PC-9 (cell line): ENCODE results near the gene TTLL1. TPM values are rescaled to one million over a fixed set of nuclear protein-coding genes. Genes with fewer than 3 reads are reported as not detected.

Experiments used
- BruUV-seq: library from RNA; stranded (reverse); fragments of 400-500 nt; replicated peaks from 2 replicates; lab custom pipeline; 2021; lab: Mats Ljungman, UMichigan
- CTCF ChIA-PET: fragments of 300-600 bp; sonication (Branson Sonifier 250); formaldehyde crosslinking; loops from one replicate; lab custom pipeline; 2022; ENCODE audit warnings: antibody characterized with exemption; lab: Charles Lee
- POLR2A ChIA-PET: fragments of 300-600 bp; sonication (Branson Sonifier 250); formaldehyde crosslinking; loops from one replicate; lab custom pipeline; 2022; ENCODE audit warnings: antibody characterized with exemption; ENCODE audit not compliant: unreplicated experiment; lab: Charles Lee
- DNase-seq, 2 experiments: peaks; one replicate each; pipeline versions ENCODE4 v3.0.0 to v3.0.0-alpha.2; 2015 to 2022; ENCODE audit warnings: mixed read lengths in 1 of 2
- H2AFZ ChIP-seq: fragments of 200-600 bp; sonication (generic); 2 replicates; pipeline ENCODE4 v1.8.1; 2017; ENCODE audit warnings: antibody characterized with exemption
- H3F3A ChIP-seq: fragments of 200-600 bp; sonication (generic); 2 replicates; pipeline ENCODE4 v1.8.1; 2017; ENCODE audit warnings: antibody characterized with exemption, mild to moderate bottlenecking, low read depth; ENCODE audit not compliant: insufficient read depth
- H3K27ac ChIP-seq: fragments of 200-600 bp; sonication (generic); 2 replicates; pipeline ENCODE4 v1.6.1; 2016; ENCODE audit warnings: mixed run types
- H3K27me3 ChIP-seq: fragments of 200-600 bp; sonication (generic); 2 replicates; pipeline ENCODE4 v1.6.1; 2016; ENCODE audit warnings: low read depth, mixed run types; ENCODE audit not compliant: insufficient read depth
- H3K36me3 ChIP-seq: fragments of 200-600 bp; sonication (generic); 2 replicates; pipeline ENCODE4 v1.6.1; 2016; ENCODE audit warnings: low read depth, mixed run types
- H3K4me1 ChIP-seq: fragments of 200-600 bp; sonication (generic); replicated peaks from 2 replicates; pipeline ENCODE4 v1.6.1; 2016; ENCODE audit warnings: mixed run types; ENCODE audit not compliant: insufficient read depth
- H3K4me2 ChIP-seq: fragments of 200-600 bp; sonication (generic); 2 replicates; pipeline ENCODE4 v1.6.1; 2017; ENCODE audit warnings: mixed run types
- H3K4me3 ChIP-seq: fragments of 200-600 bp; sonication (generic); 2 replicates; pipeline ENCODE4 v1.6.1; 2016; ENCODE audit warnings: mixed run types
- H3K79me2 ChIP-seq: fragments of 200-600 bp; sonication (generic); 2 replicates; pipeline ENCODE4 v1.6.1; 2017; ENCODE audit warnings: low read depth, mixed run types
- H3K9me2 ChIP-seq: fragments of 200-600 bp; sonication (generic); 2 replicates; pipeline ENCODE4 v1.8.1; 2017; ENCODE audit warnings: mild to moderate bottlenecking; ENCODE audit not compliant: insufficient read depth
- H3K9me3 ChIP-seq: fragments of 200-600 bp; sonication (generic); 2 replicates; pipeline ENCODE4 v1.8.1; 2016; ENCODE audit warnings: low read depth; ENCODE audit not compliant: insufficient read depth
- H4K20me1 ChIP-seq: fragments of 200-600 bp; sonication (generic); 2 replicates; pipeline ENCODE4 v1.8.1; 2017; ENCODE audit not compliant: insufficient read depth
- EZH2 ChIP-seq: fragments of 200-600 bp; sonication (generic); IDR thresholded peaks from 2 replicates; pipeline ENCODE4 v1.8.0; 2017; ENCODE audit warnings: antibody characterized with exemption, low read depth
- intact Hi-C: fragments of 100-400 bp; cut with micrococcal nuclease; formaldehyde crosslinking; loops from one replicate; pipeline ENCODE4 v1.10.0; 2022; ENCODE audit not compliant: unreplicated experiment
- total RNA-seq: library from RNA; stranded (reverse); gene quantifications from 2 replicates; pipeline ENCODE4 v1.2.3, GENCODE V29; 2021
- TF ChIP-seq, protein P1 (sequence below): fragments of 200-600 bp; sonication (generic); conservative IDR thresholded peaks from 2 replicates; pipeline ENCODE4 v1.6.1; 2017; ENCODE audit warnings: mixed run types, antibody characterized with exemption, mild to moderate bottlenecking, moderate library complexity

The TTLL1 gene
- total RNA-seq, 1 experiment from 2014 or later = 7.8 TPM

DNA sequence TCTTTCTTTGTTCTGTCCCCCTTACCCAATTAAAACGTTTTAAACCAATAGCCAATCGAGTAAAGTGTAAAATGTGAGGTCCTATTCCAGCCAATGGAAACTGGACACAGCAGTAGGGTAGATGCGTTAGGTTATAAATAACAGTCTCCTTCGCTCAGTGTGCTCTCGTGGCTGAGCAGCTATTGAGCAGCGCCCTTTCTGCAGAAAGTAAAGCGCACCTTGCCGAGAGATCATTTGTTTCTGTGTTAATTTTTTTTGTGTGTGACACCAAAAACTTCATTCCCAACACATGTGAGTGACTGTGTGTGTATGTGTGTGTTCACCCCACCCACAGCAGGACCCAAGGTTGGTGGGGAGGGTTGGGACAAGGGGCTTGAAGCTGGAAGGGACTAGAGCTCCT is 7.2 kb upstream of the TTLL1 start:
- CTCF ChIA-PET = no interaction called here
- H2AFZ ChIP-seq = no peak overlapping the region
- H3K9me2 ChIP-seq = no peaks in the 10 kb centered on the region
- 0 out of 2 replicates have a peak, but pooled peaks cover 4% of the 10 kb centered on the region for H4K20me1 ChIP-seq
- peaks cover 34% of the 10 kb centered on the region for H3K4me1 ChIP-seq
- H3K27me3 ChIP-seq = no peaks in the 10 kb centered on the region
- intact Hi-C loops = no loop called here
- peaks cover 13% of the 10 kb centered on the region for H3K9me3 ChIP-seq
- H3K27ac ChIP-seq = no peak overlapping the region
- no peak for TF ChIP-seq EZH2
- TF ChIP-seq, protein P1, sequence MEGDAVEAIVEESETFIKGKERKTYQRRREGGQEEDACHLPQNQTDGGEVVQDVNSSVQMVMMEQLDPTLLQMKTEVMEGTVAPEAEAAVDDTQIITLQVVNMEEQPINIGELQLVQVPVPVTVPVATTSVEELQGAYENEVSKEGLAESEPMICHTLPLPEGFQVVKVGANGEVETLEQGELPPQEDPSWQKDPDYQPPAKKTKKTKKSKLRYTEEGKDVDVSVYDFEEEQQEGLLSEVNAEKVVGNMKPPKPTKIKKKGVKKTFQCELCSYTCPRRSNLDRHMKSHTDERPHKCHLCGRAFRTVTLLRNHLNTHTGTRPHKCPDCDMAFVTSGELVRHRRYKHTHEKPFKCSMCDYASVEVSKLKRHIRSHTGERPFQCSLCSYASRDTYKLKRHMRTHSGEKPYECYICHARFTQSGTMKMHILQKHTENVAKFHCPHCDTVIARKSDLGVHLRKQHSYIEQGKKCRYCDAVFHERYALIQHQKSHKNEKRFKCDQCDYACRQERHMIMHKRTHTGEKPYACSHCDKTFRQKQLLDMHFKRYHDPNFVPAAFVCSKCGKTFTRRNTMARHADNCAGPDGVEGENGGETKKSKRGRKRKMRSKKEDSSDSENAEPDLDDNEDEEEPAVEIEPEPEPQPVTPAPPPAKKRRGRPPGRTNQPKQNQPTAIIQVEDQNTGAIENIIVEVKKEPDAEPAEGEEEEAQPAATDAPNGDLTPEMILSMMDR = no peak
- H3K79me2 ChIP-seq = no peaks in the 10 kb centered on the region
- H3K36me3 ChIP-seq = no peaks in the 10 kb centered on the region
- H3F3A ChIP-seq = peaks cover 50% of the 10 kb centered on the region
- BruUV-seq = no TSS peak
- no peak for DNase-seq
- POLR2A ChIA-PET = no interaction called here
- H3K4me3 ChIP-seq = no peak overlapping the region
- no peak overlapping the region for H3K4me2 ChIP-seq

DNA sequence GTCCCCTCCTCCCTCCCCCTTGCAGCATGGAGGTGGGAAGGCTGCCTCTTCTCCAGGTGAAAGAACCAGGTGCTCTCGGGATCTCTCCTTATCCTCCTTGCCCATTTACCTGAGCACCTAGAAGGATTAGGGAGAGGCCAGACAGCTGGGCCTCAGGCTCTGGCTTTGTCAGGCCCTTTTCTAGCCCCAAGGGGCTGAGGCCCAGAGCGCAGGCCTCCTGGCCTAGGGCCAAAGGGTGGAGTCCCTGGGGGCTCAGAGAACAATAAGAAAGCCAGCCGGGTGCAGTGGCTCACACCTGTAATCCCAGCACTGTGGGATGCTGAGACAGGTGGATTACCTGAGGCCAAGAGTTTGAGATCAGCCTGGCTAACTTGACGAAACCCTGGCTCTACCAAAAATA is 5.4 kb upstream of the TTLL1 start:
- Histone ChIP-seq H3K27ac (peak overlapping the region; percentile 70), H3K79me2 (no peaks in the 10 kb centered on the region), H3K36me3 (no peaks in the 10 kb centered on the region), H3K9me2 (no peaks in the 10 kb centered on the region), H3F3A (peaks cover 42% of the 10 kb centered on the region), H3K9me3 (peaks cover 13% of the 10 kb centered on the region), H3K4me3 (no peak overlapping the region), H2AFZ (no peak overlapping the region), H4K20me1 (0 out of 2 replicates have a peak, but pooled peaks cover 4% of the 10 kb centered on the region), H3K27me3 (no peaks in the 10 kb centered on the region), H3K4me2 (peak overlapping the region; percentile 51), H3K4me1 (peaks cover 22% of the 10 kb centered on the region)
- TF ChIP-seq, protein P1 = no peak
- no peak for TF ChIP-seq EZH2
- DNase-seq = peak; percentile 55 to 56
- ChIA-PET CTCF (interaction anchor here (0.6 kb wide), 1 partner anchor 106 kb away, joined by 3 read pairs; no protein-coding TSS in a partner anchor), POLR2A (interaction anchor here (0.7 kb wide), 1 partner anchor 66 kb away, joined by 7 read pairs; no protein-coding TSS in a partner anchor)
- BruUV-seq = no TSS peak
- intact Hi-C loops = loop anchor here (2.0 to 5.0 kb wide), 2 partner anchors 32 to 227 kb away; no protein-coding TSS in a partner anchor

DNA sequence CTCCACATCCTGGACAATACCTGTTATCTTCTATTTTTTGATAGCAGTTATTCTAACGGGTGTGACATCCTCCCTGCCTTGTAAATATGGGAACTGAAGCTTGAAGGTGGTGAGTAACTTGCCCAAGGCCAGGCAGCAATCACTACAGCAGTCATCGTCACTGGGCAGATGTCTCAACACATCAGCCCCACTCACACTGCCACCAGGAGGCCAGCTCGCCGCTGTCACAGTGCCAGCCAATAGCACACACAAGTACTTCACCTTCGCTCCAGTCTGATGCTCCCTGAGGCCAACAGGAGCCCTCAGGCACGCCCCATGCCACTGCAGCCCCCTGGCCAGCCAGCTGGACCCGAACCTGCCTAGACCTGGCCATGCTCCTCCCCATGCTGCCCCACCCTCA is 4.9 kb upstream of the TTLL1 start:
- Histone ChIP-seq H4K20me1 (0 out of 2 replicates have a peak, but pooled peaks cover 4% of the 10 kb centered on the region), H3K79me2 (no peaks in the 10 kb centered on the region), H3K9me3 (peaks cover 13% of the 10 kb centered on the region), H3K27me3 (no peaks in the 10 kb centered on the region), H3K4me1 (peaks cover 22% of the 10 kb centered on the region), H3K36me3 (no peaks in the 10 kb centered on the region), H3F3A (peaks cover 46% of the 10 kb centered on the region), H3K4me3 (no peak overlapping the region), H3K9me2 (no peaks in the 10 kb centered on the region), H2AFZ (no peak overlapping the region), H3K4me2 (peak overlapping the region; percentile 51), H3K27ac (peak overlapping the region; percentile 70)
- no peak for TF ChIP-seq EZH2
- TF ChIP-seq, protein P1 = peak; percentile 40; the same call in 1 of the 2 replicates
- DNase-seq = peak; percentile 89 to 98
- POLR2A ChIA-PET = interaction anchor here (0.7 kb wide), 1 partner anchor 66 kb away, joined by 7 read pairs; no protein-coding TSS in a partner anchor
- BruUV-seq = no TSS peak
- CTCF ChIA-PET = interaction anchor here (0.5 to 0.6 kb wide), 2 partner anchors 106 to 329 kb away, joined by 3 read pairs; no protein-coding TSS in a partner anchor
- intact Hi-C loops = loop anchor here (2.0 to 5.0 kb wide), 2 partner anchors 33 to 227 kb away; no protein-coding TSS in a partner anchor
